ENCODE measurements around the gene PRXL2B.

The PRXL2B gene

GRCh38 chr1:2557482-2558400, 28.8 kb upstream of the PRXL2B start:
- peaks cover 6 to 56% (median 43%) of the 10 kb centered on the region in 5 donors for H3K4me1 ChIP-seq (ENCODE audit: control insufficient read depth in 5 of 5, insufficient read depth in 5 of 5, low read length in 5 of 5)

GRCh38 chr1:2558420-2558819, 28.2 kb upstream of the PRXL2B start:
- H3K27ac ChIP-seq (ENCODE audit: low read depth, low read length): no peak overlapping the region
- H3K36me3 ChIP-seq (ENCODE audit: control insufficient read depth in 5 of 5, insufficient read depth in 5 of 5, low read length in 5 of 5): peaks cover 0 to 56% (median 44%) of the 10 kb centered on the region in 5 donors
- no peak overlapping the region for H3K9ac ChIP-seq (ENCODE audit: low read length in 5 of 5)
- no peaks in the 10 kb centered on the region for H3K27me3 ChIP-seq (ENCODE audit: control insufficient read depth in 5 of 5, insufficient read depth in 4 of 5, low read length in 5 of 5)
- peak overlapping the region in 1 of 5 donors; percentile 95 for H3K4me3 ChIP-seq (ENCODE audit: low read depth in 1 of 5, low read length in 5 of 5)
- H3K9me3 ChIP-seq (ENCODE audit: control insufficient read depth in 5 of 5, low read length in 5 of 5): no peaks in the 10 kb centered on the region
- peaks cover 6 to 56% (median 43%) of the 10 kb centered on the region in 5 donors for H3K4me1 ChIP-seq (ENCODE audit: control insufficient read depth in 5 of 5, insufficient read depth in 5 of 5, low read length in 5 of 5)

More at GRCh38 chr1:2557482-2558400, 28.8 kb upstream of the PRXL2B start:
- Histone ChIP-seq H3K27ac (ENCODE audit: low read depth, low read length) (peak overlapping the region; percentile 88), H3K9ac (ENCODE audit: low read length in 5 of 5) (peak overlapping the region in 3 of 5 donors; percentile 87 to 97 (median 89)), H3K9me3 (ENCODE audit: control insufficient read depth in 5 of 5, low read length in 5 of 5) (no peaks in the 10 kb centered on the region), H3K36me3 (ENCODE audit: control insufficient read depth in 5 of 5, insufficient read depth in 5 of 5, low read length in 5 of 5) (peaks cover 0 to 50% (median 38%) of the 10 kb centered on the region in 5 donors), H3K27me3 (ENCODE audit: control insufficient read depth in 5 of 5, insufficient read depth in 4 of 5, low read length in 5 of 5) (no peaks in the 10 kb centered on the region), H3K4me3 (ENCODE audit: low read depth in 1 of 5, low read length in 5 of 5) (peak overlapping the region in 4 of 5 donors; percentile 83 to 95 (median 88))

- no peaks in the 10 kb centered on the region for H3K9me3 ChIP-seq (ENCODE audit: control insufficient read depth in 5 of 5, low read length in 5 of 5)
- H3K36me3 ChIP-seq (ENCODE audit: control insufficient read depth in 5 of 5, insufficient read depth in 5 of 5, low read length in 5 of 5): peaks cover 0 to 60% (median 47%) of the 10 kb centered on the region in 5 donors
- peaks cover 6 to 56% (median 43%) of the 10 kb centered on the region in 5 donors for H3K4me1 ChIP-seq (ENCODE audit: control insufficient read depth in 5 of 5, insufficient read depth in 5 of 5, low read length in 5 of 5)
- H3K27ac ChIP-seq (ENCODE audit: low read depth, low read length): no peak overlapping the region
- H3K27me3 ChIP-seq (ENCODE audit: control insufficient read depth in 5 of 5, insufficient read depth in 4 of 5, low read length in 5 of 5): no peaks in the 10 kb centered on the region
- no peak overlapping the region for H3K9ac ChIP-seq (ENCODE audit: low read length in 5 of 5)
- H3K4me3 ChIP-seq (ENCODE audit: low read depth in 1 of 5, low read length in 5 of 5): no peak overlapping the region
Observed at GRCh38 chr1:2558861-2559260, 27.7 kb upstream of the PRXL2B start.

GRCh38 chr1:2559509-2560298, 26.9 kb upstream of the PRXL2B start:
- peaks cover 0 to 61% (median 47%) of the 10 kb centered on the region in 5 donors for H3K36me3 ChIP-seq (ENCODE audit: control insufficient read depth in 5 of 5, insufficient read depth in 5 of 5, low read length in 5 of 5)
- H3K9ac ChIP-seq (ENCODE audit: low read length in 5 of 5): peak overlapping the region in 1 of 5 donors; percentile 2
- H3K9me3 ChIP-seq (ENCODE audit: control insufficient read depth in 5 of 5, low read length in 5 of 5): no peaks in the 10 kb centered on the region
- no peak overlapping the region for H3K4me3 ChIP-seq (ENCODE audit: low read depth in 1 of 5, low read length in 5 of 5)
- H3K27me3 ChIP-seq (ENCODE audit: control insufficient read depth in 5 of 5, insufficient read depth in 4 of 5, low read length in 5 of 5): no peaks in the 10 kb centered on the region
- no peak overlapping the region for H3K27ac ChIP-seq (ENCODE audit: low read depth, low read length)
- peaks cover 6 to 48% (median 41%) of the 10 kb centered on the region in 5 donors for H3K4me1 ChIP-seq (ENCODE audit: control insufficient read depth in 5 of 5, insufficient read depth in 5 of 5, low read length in 5 of 5)

- Histone ChIP-seq H3K9ac (ENCODE audit: low read length in 5 of 5) (no peak overlapping the region), H3K4me1 (ENCODE audit: control insufficient read depth in 5 of 5, insufficient read depth in 5 of 5, low read length in 5 of 5) (peaks cover 6 to 40% (median 34%) of the 10 kb centered on the region in 5 donors), H3K36me3 (ENCODE audit: control insufficient read depth in 5 of 5, insufficient read depth in 5 of 5, low read length in 5 of 5) (peaks cover 0 to 61% (median 47%) of the 10 kb centered on the region in 5 donors), H3K4me3 (ENCODE audit: low read depth in 1 of 5, low read length in 5 of 5) (no peak overlapping the region), H3K27ac (ENCODE audit: low read depth, low read length) (no peak overlapping the region), H3K9me3 (ENCODE audit: control insufficient read depth in 5 of 5, low read length in 5 of 5) (no peaks in the 10 kb centered on the region), H3K27me3 (ENCODE audit: control insufficient read depth in 5 of 5, insufficient read depth in 4 of 5, low read length in 5 of 5) (peaks cover 0 to 6% (median 0%) of the 10 kb centered on the region in 5 donors)
Observed at GRCh38 chr1:2560299-2561073, 26.1 kb upstream of the PRXL2B start.

GRCh38 chr1:2561446-2561845, 25.1 kb upstream of the PRXL2B start:
- H3K36me3 ChIP-seq (ENCODE audit: control insufficient read depth in 5 of 5, insufficient read depth in 5 of 5, low read length in 5 of 5): peaks cover 0 to 61% (median 47%) of the 10 kb centered on the region in 5 donors
- H3K27ac ChIP-seq (ENCODE audit: low read depth, low read length): no peak overlapping the region
- H3K9ac ChIP-seq (ENCODE audit: low read length in 5 of 5): no peak overlapping the region
- H3K27me3 ChIP-seq (ENCODE audit: control insufficient read depth in 5 of 5, insufficient read depth in 4 of 5, low read length in 5 of 5): peaks cover 0 to 7% (median 6%) of the 10 kb centered on the region in 5 donors
- H3K4me3 ChIP-seq (ENCODE audit: low read depth in 1 of 5, low read length in 5 of 5): no peak overlapping the region
- H3K4me1 ChIP-seq (ENCODE audit: control insufficient read depth in 5 of 5, insufficient read depth in 5 of 5, low read length in 5 of 5): peaks cover 2 to 31% (median 25%) of the 10 kb centered on the region in 5 donors
- H3K9me3 ChIP-seq (ENCODE audit: control insufficient read depth in 5 of 5, low read length in 5 of 5): no peaks in the 10 kb centered on the region

- Histone ChIP-seq H3K4me3 (ENCODE audit: low read depth in 1 of 5, low read length in 5 of 5) (no peak overlapping the region), H3K36me3 (ENCODE audit: control insufficient read depth in 5 of 5, insufficient read depth in 5 of 5, low read length in 5 of 5) (peaks cover 0 to 61% (median 47%) of the 10 kb centered on the region in 5 donors), H3K4me1 (ENCODE audit: control insufficient read depth in 5 of 5, insufficient read depth in 5 of 5, low read length in 5 of 5) (peaks cover 2 to 23% (median 17%) of the 10 kb centered on the region in 5 donors), H3K27ac (ENCODE audit: low read depth, low read length) (no peak overlapping the region), H3K9me3 (ENCODE audit: control insufficient read depth in 5 of 5, low read length in 5 of 5) (no peaks in the 10 kb centered on the region), H3K27me3 (ENCODE audit: control insufficient read depth in 5 of 5, insufficient read depth in 4 of 5, low read length in 5 of 5) (peaks cover 0 to 9% (median 7%) of the 10 kb centered on the region in 5 donors), H3K9ac (ENCODE audit: low read length in 5 of 5) (no peak overlapping the region)
Observed at GRCh38 chr1:2561898-2562895, 24.4 kb upstream of the PRXL2B start.

GRCh38 chr1:2563205-2563604, 23.4 kb upstream of the PRXL2B start:
- peaks cover 0 to 14% (median 10%) of the 10 kb centered on the region in 5 donors for H3K27me3 ChIP-seq (ENCODE audit: control insufficient read depth in 5 of 5, insufficient read depth in 4 of 5, low read length in 5 of 5)
- H3K9ac ChIP-seq (ENCODE audit: low read length in 5 of 5): no peak overlapping the region
- no peaks in the 10 kb centered on the region for H3K9me3 ChIP-seq (ENCODE audit: control insufficient read depth in 5 of 5, low read length in 5 of 5)
- H3K4me3 ChIP-seq (ENCODE audit: low read depth in 1 of 5, low read length in 5 of 5): no peak overlapping the region
- H3K4me1 ChIP-seq (ENCODE audit: control insufficient read depth in 5 of 5, insufficient read depth in 5 of 5, low read length in 5 of 5): peaks cover 0 to 13% (median 7%) of the 10 kb centered on the region in 5 donors
- no peak overlapping the region for H3K27ac ChIP-seq (ENCODE audit: low read depth, low read length)
- H3K36me3 ChIP-seq (ENCODE audit: control insufficient read depth in 5 of 5, insufficient read depth in 5 of 5, low read length in 5 of 5): peaks cover 0 to 57% (median 45%) of the 10 kb centered on the region in 5 donors

All from subcutaneous abdominal adipose tissue (tissue), 5 donors.